ENCODE measurements around the gene ST6GALNAC6.

DNA sequence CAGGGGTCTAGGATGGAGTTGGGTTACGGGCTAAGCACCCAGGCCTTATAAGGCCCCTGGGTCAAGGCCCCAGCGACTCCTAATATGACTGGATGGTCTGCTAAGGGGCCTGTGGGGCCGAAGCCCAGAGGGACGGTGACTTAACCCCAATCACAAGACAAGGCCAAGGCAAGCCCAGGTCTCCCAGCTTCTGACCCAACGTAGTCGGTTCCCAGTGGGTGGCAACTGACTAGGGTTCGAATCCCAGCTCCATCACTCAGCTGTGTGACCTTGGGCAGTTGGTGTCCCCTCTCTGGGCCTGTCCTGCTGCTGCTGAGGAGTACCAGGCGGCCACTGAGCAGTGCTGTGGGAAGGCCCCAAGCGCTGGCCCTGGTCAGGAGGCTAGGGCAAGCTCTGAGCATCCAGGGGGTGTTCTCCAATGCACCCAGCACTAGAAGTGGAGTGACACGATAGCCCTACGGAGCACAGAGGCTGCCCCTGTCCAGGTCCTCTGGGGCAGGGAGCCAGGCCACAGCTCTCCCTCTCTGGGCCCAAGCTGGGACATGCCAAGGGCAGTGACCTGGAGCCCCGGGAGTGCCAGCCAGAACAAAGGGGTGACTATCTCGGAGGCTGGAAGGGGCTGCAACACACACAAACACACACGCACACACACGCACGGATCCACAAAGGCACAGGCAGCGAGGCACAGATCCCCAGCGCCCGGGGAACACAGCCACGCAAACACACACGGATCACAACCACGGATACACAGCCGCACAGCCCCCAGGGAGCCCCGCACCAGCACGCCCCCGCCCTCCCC, 22.4 kb downstream of the ST6GALNAC6 start:
- TF ChIP-seq EP300 (IDR thresholded peaks at IDR 0.05; ENCODE audit: borderline replicate concordance in 1 of 2, low read depth in 2 of 2, low read length in 2 of 2) (no peak), CTCF (IDR thresholded peaks at IDR 0.05; ENCODE audit: control extremely low read depth in 1 of 3, insufficient read depth in 1 of 3, low read depth in 1 of 3, low read length in 3 of 3) (no peak), ATF3 (IDR thresholded peaks at IDR 0.05; ENCODE audit: insufficient read depth, low read depth, low read length) (no peak), KDM1A (IDR thresholded peaks at IDR 0.05; ENCODE audit: borderline replicate concordance, low read length) (no peak), RFX5 (IDR thresholded peaks at IDR 0.05; ENCODE audit: borderline replicate concordance, low read depth, low read length) (no peak)
- TF ChIP-seq, protein P1, sequence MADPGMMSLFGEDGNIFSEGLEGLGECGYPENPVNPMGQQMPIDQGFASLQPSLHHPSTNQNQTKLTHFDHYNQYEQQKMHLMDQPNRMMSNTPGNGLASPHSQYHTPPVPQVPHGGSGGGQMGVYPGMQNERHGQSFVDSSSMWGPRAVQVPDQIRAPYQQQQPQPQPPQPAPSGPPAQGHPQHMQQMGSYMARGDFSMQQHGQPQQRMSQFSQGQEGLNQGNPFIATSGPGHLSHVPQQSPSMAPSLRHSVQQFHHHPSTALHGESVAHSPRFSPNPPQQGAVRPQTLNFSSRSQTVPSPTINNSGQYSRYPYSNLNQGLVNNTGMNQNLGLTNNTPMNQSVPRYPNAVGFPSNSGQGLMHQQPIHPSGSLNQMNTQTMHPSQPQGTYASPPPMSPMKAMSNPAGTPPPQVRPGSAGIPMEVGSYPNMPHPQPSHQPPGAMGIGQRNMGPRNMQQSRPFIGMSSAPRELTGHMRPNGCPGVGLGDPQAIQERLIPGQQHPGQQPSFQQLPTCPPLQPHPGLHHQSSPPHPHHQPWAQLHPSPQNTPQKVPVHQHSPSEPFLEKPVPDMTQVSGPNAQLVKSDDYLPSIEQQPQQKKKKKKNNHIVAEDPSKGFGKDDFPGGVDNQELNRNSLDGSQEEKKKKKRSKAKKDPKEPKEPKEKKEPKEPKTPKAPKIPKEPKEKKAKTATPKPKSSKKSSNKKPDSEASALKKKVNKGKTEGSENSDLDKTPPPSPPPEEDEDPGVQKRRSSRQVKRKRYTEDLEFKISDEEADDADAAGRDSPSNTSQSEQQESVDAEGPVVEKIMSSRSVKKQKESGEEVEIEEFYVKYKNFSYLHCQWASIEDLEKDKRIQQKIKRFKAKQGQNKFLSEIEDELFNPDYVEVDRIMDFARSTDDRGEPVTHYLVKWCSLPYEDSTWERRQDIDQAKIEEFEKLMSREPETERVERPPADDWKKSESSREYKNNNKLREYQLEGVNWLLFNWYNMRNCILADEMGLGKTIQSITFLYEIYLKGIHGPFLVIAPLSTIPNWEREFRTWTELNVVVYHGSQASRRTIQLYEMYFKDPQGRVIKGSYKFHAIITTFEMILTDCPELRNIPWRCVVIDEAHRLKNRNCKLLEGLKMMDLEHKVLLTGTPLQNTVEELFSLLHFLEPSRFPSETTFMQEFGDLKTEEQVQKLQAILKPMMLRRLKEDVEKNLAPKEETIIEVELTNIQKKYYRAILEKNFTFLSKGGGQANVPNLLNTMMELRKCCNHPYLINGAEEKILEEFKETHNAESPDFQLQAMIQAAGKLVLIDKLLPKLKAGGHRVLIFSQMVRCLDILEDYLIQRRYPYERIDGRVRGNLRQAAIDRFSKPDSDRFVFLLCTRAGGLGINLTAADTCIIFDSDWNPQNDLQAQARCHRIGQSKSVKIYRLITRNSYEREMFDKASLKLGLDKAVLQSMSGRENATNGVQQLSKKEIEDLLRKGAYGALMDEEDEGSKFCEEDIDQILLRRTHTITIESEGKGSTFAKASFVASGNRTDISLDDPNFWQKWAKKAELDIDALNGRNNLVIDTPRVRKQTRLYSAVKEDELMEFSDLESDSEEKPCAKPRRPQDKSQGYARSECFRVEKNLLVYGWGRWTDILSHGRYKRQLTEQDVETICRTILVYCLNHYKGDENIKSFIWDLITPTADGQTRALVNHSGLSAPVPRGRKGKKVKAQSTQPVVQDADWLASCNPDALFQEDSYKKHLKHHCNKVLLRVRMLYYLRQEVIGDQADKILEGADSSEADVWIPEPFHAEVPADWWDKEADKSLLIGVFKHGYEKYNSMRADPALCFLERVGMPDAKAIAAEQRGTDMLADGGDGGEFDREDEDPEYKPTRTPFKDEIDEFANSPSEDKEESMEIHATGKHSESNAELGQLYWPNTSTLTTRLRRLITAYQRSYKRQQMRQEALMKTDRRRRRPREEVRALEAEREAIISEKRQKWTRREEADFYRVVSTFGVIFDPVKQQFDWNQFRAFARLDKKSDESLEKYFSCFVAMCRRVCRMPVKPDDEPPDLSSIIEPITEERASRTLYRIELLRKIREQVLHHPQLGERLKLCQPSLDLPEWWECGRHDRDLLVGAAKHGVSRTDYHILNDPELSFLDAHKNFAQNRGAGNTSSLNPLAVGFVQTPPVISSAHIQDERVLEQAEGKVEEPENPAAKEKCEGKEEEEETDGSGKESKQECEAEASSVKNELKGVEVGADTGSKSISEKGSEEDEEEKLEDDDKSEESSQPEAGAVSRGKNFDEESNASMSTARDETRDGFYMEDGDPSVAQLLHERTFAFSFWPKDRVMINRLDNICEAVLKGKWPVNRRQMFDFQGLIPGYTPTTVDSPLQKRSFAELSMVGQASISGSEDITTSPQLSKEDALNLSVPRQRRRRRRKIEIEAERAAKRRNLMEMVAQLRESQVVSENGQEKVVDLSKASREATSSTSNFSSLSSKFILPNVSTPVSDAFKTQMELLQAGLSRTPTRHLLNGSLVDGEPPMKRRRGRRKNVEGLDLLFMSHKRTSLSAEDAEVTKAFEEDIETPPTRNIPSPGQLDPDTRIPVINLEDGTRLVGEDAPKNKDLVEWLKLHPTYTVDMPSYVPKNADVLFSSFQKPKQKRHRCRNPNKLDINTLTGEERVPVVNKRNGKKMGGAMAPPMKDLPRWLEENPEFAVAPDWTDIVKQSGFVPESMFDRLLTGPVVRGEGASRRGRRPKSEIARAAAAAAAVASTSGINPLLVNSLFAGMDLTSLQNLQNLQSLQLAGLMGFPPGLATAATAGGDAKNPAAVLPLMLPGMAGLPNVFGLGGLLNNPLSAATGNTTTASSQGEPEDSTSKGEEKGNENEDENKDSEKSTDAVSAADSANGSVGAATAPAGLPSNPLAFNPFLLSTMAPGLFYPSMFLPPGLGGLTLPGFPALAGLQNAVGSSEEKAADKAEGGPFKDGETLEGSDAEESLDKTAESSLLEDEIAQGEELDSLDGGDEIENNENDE (IDR thresholded peaks at IDR 0.05; ENCODE audit: insufficient replicate concordance, low read length): no peak
